ENCODE results near the gene APOL5. TPM values are rescaled to one million over a fixed set of nuclear protein-coding genes. Genes with fewer than 3 reads are reported as not detected.
"Not testable (repeated sequence)": the region's sequence is repeated elsewhere in the genome, so short reads cannot be mapped to it uniquely, and the experiment has no call there.

Gene APOL5
- total RNA-seq, 2 donors from 2014 or later: not detected

DNA sequence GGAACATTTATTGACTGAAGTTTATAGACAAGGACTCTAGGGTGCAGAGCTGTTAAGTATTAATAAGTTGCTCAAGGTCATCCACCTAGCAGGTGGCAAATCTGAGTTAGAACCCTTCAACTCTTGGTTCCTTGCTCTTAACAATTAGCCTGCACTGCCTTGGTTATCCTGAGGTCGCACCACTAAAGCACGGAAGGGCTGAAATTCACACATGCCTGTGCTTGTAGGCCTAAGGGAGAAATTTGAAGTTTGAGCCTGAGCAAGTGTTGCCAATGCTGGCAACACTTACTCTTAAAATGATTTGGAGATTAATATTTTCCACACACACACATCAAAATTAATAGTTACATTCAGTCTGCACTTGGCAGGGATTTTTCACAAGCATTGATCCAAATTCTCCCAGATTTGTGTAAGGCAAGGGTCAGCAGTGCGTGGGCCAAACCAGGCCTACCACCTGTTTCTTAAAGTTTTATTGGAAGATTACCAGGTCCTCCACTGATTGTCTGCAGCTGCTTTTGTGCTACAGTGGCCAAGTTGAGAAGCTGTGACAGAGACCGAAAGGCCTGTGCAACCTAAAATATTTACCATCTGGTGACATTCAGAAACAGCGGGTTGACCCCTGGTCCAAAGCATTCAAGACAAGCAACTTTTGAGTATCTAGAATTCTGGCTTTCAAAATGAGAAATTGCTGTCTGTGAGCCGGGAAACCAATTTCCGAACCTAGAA, 16.3 kb downstream of the APOL5 start:
- WGBS, 2 donors: 23 to 33% methylated on average over 7 of the region's 7 CpGs
- H3K4me3 ChIP-seq: no peak overlapping the region
- DNase-seq: peak; percentile 30 to 46 (median 39)
- peaks cover 26% of the 10 kb centered on the region for H3K4me1 ChIP-seq
- no peaks in the 10 kb centered on the region for H3K36me3 ChIP-seq (replicated peaks in 1 of 2; ENCODE audit: insufficient read depth in 1 of 2, low read depth in 2 of 2)
- no peaks in the 10 kb centered on the region for H3K27me3 ChIP-seq
- intact Hi-C loops (cut with DNase I): no loop called here
- ATAC-seq: peak; percentile 66
- TF ChIP-seq, protein P1, sequence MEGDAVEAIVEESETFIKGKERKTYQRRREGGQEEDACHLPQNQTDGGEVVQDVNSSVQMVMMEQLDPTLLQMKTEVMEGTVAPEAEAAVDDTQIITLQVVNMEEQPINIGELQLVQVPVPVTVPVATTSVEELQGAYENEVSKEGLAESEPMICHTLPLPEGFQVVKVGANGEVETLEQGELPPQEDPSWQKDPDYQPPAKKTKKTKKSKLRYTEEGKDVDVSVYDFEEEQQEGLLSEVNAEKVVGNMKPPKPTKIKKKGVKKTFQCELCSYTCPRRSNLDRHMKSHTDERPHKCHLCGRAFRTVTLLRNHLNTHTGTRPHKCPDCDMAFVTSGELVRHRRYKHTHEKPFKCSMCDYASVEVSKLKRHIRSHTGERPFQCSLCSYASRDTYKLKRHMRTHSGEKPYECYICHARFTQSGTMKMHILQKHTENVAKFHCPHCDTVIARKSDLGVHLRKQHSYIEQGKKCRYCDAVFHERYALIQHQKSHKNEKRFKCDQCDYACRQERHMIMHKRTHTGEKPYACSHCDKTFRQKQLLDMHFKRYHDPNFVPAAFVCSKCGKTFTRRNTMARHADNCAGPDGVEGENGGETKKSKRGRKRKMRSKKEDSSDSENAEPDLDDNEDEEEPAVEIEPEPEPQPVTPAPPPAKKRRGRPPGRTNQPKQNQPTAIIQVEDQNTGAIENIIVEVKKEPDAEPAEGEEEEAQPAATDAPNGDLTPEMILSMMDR (IDR thresholded peaks at IDR 0.05): peak in 5 of 7 experiments; percentile 11 to 45 (median 30)
- TF ChIP-seq POLR2A (IDR thresholded peaks at IDR 0.05): no peak
- H3K27ac ChIP-seq: peak overlapping the region; percentile 6 to 61 (median 47)
- H3K9me3 ChIP-seq: no peaks in the 10 kb centered on the region

DNA sequence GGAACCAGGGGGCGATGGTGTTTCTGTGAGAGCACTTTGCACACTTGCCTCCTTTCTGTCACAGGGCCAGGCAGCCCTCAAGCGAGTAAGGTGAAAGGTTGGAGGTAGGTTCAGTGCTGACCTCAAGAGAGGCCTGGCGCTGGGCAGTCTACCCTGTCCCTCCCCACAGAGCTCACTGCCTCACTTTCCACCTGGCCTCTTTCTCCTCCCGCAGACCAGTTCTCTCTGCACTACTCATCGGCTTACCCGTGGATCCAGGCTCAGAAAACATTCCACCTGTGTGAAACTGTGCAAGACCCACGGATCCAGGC, 16.8 kb downstream of the APOL5 start:
- H3K4me1 ChIP-seq: peaks cover 21% of the 10 kb centered on the region
- ATAC-seq: peak; percentile 19
- H3K4me3 ChIP-seq: no peak overlapping the region
- H3K27me3 ChIP-seq: no peaks in the 10 kb centered on the region
- no peaks in the 10 kb centered on the region for H3K36me3 ChIP-seq (replicated peaks in 1 of 2; ENCODE audit: insufficient read depth in 1 of 2, low read depth in 2 of 2)
- no peaks in the 10 kb centered on the region for H3K9me3 ChIP-seq
- no peak for DNase-seq
- WGBS, 2 donors: 73 to 81% methylated on average over 4 to 7 of the region's 7 CpGs
- intact Hi-C loops (cut with DNase I): no loop called here
- H3K27ac ChIP-seq: peak overlapping the region in 3 of 4 donors; percentile 6 to 61 (median 58)
- TF ChIP-seq, protein P1 (IDR thresholded peaks at IDR 0.05): no peak
- no peak for TF ChIP-seq POLR2A (IDR thresholded peaks at IDR 0.05)

DNA sequence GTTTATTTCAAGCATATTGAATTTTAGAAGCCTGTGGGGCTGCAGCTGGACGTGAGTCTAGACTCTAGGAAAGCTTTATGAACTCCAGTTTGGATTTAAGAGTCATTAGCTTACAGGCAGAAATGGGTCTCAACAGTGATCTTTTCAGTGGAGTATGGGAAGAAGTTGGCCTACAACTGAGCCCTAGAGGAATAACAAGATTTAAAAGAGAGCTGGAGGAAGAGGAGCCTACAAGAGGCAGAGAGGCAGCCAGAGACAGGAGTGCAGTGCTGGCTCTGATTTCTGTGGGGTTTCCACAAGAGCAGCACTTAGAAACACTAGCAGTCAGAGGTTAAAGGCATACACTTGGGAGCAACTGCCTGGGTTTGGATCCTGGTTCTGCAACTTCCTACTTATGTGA, 17.9 kb downstream of the APOL5 start:
- no peak for TF ChIP-seq POLR2A (IDR thresholded peaks at IDR 0.05)
- TF ChIP-seq, protein P1 (IDR thresholded peaks at IDR 0.05): no peak
- ATAC-seq (no peak), DNase-seq (no peak)
- H3K4me3 ChIP-seq: no peak overlapping the region
- H3K27me3 ChIP-seq: no peaks in the 10 kb centered on the region
- 68 to 83% methylated on average over 1 of the region's 1 CpG for WGBS, 2 donors
- no peaks in the 10 kb centered on the region for H3K36me3 ChIP-seq (replicated peaks in 1 of 2; ENCODE audit: insufficient read depth in 1 of 2, low read depth in 2 of 2)
- no peaks in the 10 kb centered on the region for H3K9me3 ChIP-seq
- no peak overlapping the region for H3K27ac ChIP-seq
- intact Hi-C loops (cut with DNase I): no loop called here
- H3K4me1 ChIP-seq: peaks cover 21% of the 10 kb centered on the region

DNA sequence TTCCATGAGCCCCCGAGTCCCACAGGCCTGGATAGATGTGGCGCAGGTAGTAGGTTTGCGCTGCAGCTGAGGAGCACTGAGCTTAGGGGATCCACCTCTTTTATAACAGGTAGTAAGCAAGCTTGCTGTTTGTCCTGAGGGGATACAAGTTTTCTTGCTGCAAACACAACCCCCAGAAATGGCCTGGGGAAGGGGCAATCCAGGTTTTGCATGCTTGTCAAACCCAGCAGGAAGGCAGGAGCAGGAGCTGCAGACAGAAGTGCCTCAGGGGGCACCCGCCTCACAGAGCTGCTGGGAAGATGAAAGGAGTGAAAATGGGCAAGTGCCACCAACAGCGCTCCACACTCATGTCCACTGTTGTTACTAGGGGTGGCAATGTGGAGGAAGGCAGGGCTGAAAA, 18.5 kb downstream of the APOL5 start:
- ATAC-seq: no peak
- no peak overlapping the region for H3K27ac ChIP-seq
- H3K9me3 ChIP-seq: no peaks in the 10 kb centered on the region
- H3K27me3 ChIP-seq: no peaks in the 10 kb centered on the region
- WGBS, 2 donors: 89 to 92% methylated on average over 5 of the region's 5 CpGs
- no peak for DNase-seq
- H3K4me3 ChIP-seq: no peak overlapping the region
- TF ChIP-seq, protein P1 (IDR thresholded peaks at IDR 0.05): no peak
- no peak for TF ChIP-seq POLR2A (IDR thresholded peaks at IDR 0.05)
- no peaks in the 10 kb centered on the region for H3K36me3 ChIP-seq (replicated peaks in 1 of 2; ENCODE audit: insufficient read depth in 1 of 2, low read depth in 2 of 2)
- intact Hi-C loops (cut with DNase I): no loop called here
- peaks cover 21% of the 10 kb centered on the region for H3K4me1 ChIP-seq

DNA sequence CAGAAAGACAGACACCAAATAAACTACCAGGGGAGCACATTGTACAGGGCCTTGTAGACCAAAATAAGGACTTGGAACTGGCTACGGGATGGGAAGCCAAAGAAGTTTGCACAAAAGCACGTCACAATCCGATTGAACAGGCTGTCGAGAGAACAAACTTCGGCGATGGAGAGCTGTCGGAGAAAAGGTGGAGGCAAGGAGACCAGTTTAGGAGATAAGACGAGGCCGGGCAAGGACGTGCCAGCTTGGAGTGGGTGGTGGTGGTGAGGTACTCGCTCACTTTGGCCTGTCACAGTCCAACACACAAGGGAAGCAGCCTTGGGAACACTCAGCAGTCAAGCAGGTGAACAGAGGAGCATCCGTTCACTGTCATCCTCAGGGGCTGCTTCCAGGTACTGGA, 19.0 kb downstream of the APOL5 start:
- DNase-seq: no peak
- Histone ChIP-seq H3K36me3 (replicated peaks in 1 of 2; ENCODE audit: insufficient read depth in 1 of 2, low read depth in 2 of 2) (no peaks in the 10 kb centered on the region), H3K4me1 (peaks cover 21% of the 10 kb centered on the region), H3K4me3 (no peak overlapping the region), H3K27ac (no peak overlapping the region), H3K27me3 (no peaks in the 10 kb centered on the region), H3K9me3 (no peaks in the 10 kb centered on the region)
- WGBS, 2 donors: 87 to 92% methylated on average over 12 of the region's 12 CpGs
- ATAC-seq: no peak
- TF ChIP-seq POLR2A (IDR thresholded peaks at IDR 0.05): no peak
- TF ChIP-seq, protein P1 (IDR thresholded peaks at IDR 0.05): no peak
- intact Hi-C loops (cut with DNase I): no loop called here

DNA sequence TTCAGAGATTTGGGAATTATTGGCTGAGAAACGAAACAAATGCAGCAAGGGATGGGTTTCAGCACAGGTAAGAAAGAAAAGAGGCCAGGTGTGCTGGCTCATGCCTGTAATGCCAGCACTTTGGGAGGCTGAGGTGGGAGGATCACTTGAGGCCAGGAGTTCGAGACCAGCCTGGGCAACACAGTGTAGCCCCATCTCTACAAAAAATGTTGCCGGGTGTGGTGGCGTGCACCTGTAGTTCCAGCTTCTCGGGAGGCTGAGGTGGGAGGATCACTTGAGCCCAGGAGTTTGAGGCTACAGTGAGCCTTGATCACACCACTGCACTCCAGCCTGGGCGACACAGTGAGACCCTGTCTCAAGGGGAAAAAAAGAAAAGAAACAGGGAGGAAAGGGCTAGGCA, 20.2 kb downstream of the APOL5 start:
- H3K27ac ChIP-seq; H3K36me3 ChIP-seq (replicated peaks in 1 of 2; ENCODE audit: insufficient read depth in 1 of 2, low read depth in 2 of 2); H3K27me3 ChIP-seq; H3K4me3 ChIP-seq; intact Hi-C loops (cut with DNase I); ATAC-seq; DNase-seq; H3K9me3 ChIP-seq: not testable (repeated sequence)
- WGBS, 2 donors: 97% methylated on average over 6 of the region's 6 CpGs
- peaks cover 18% of the 10 kb centered on the region for H3K4me1 ChIP-seq

All from body of pancreas (tissue), 4 donors.